ENCODE results near the gene CEP350.

CEP350 gene, protein sequence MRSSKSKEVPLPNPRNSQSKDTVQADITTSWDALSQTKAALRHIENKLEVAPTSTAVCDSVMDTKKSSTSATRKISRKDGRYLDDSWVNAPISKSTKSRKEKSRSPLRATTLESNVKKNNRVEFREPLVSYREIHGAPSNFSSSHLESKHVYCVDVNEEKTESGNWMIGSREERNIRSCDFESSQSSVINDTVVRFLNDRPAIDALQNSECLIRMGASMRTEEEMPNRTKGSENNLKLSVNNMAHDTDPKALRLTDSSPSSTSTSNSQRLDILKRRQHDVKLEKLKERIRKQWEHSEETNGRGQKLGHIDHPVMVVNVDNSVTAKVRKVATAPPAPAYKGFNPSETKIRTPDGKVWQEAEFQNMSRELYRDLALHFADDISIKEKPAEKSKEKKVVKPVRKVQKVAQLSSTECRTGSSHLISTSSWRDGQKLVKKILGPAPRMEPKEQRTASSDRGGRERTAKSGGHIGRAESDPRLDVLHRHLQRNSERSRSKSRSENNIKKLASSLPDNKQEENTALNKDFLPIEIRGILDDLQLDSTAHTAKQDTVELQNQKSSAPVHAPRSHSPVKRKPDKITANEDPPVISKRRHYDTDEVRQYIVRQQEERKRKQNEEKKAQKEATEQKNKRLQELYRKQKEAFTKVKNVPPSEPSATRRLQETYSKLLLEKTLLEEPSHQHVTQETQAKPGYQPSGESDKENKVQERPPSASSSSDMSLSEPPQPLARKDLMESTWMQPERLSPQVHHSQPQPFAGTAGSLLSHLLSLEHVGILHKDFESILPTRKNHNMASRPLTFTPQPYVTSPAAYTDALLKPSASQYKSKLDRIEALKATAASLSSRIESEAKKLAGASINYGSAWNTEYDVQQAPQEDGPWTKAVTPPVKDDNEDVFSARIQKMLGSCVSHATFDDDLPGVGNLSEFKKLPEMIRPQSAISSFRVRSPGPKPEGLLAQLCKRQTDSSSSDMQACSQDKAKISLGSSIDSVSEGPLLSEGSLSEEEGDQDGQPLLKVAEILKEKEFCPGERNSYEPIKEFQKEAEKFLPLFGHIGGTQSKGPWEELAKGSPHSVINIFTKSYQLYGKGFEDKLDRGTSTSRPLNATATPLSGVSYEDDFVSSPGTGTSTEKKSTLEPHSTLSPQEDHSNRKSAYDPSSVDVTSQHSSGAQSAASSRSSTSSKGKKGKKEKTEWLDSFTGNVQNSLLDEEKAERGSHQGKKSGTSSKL (N-terminal part only)

DNA sequence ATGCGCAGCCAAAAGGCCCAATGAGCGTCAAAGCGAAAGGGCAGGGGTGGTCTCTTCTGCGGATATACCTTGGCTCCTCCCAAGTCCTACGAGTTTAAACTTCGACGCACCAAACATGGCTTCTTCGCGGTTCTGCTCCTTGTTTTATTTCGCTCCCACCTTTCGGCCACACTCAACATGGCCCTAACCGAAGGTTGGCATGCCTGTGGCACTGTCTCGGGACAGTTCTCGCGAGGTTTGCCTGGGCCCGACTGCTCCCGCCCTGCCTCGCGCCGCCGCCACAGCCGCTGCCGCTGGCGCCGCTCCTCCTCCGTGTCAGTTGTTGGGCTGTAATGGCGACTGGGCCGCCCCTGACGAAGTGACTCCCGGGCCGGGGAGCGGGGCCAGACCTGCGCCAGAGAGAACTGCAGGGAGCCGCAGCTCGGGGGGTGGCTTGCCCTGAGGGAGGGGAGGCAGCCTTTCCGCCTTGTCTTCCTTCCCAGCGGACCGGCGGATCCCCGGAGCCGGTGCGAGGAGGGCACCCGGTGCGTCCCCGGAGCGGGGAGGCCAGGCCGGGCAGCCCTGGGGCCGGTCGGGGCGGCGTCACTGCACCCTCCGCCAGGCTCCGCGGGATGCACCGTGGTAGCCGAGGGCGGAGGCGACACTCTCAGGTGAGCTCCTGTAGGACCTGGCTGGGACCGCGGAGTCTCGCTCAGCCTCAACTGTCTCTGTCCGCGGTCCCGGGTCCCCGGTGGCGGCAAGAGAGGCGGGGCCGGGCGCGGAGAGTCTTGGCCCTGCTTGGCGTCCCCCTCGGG lies at the start of gene CEP350:
Gene CEP350, plus strand, starts transcription at position 318 of the 794 bp plus-strand sequence. CDS start 31,372 bp downstream, outside the sequence.
- peak; percentile 82 for DNase-seq (ENCODE audit: low read depth)

DNA sequence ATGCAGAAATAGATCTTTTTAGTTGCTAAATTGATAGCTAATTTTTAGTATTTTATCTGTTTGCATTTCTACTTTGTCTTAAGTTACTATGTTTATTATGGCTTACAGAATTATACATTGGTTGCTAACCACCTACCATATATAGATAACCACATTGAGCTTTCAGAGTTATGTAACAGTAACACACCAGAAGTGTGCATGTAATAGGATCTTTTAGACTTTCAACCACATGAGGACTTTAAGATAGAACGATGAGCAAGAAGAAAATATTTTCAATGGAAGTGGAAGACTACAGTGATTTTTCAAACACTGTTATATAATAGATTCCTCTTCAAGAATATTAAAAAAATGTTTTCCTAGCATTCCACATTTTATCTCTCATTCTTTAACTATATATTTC lies 43.7 kb upstream of the CEP350 start:
- no peak for DNase-seq (ENCODE audit: low read depth)

DNA sequence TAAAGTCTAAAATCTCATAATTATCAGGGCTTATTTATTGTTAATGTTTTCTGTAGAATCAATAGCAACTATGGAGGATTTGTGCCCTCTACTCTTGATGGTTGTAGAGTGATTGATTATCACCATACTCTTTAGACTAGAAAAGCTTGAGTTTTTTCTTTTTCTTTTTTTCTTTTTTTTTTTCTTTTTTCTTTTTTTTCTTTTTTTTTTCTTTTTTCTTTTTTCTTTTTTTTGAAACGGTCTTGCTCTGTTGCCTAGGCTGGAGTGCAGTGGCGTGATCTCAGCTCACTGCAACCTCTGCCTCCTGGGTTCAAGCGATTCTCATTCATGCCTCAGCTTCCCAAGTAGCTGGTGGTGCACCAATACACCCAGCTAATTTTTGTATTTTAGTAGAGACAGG lies 42.8 kb upstream of the CEP350 start:
- no peak for DNase-seq (ENCODE audit: low read depth)

DNA sequence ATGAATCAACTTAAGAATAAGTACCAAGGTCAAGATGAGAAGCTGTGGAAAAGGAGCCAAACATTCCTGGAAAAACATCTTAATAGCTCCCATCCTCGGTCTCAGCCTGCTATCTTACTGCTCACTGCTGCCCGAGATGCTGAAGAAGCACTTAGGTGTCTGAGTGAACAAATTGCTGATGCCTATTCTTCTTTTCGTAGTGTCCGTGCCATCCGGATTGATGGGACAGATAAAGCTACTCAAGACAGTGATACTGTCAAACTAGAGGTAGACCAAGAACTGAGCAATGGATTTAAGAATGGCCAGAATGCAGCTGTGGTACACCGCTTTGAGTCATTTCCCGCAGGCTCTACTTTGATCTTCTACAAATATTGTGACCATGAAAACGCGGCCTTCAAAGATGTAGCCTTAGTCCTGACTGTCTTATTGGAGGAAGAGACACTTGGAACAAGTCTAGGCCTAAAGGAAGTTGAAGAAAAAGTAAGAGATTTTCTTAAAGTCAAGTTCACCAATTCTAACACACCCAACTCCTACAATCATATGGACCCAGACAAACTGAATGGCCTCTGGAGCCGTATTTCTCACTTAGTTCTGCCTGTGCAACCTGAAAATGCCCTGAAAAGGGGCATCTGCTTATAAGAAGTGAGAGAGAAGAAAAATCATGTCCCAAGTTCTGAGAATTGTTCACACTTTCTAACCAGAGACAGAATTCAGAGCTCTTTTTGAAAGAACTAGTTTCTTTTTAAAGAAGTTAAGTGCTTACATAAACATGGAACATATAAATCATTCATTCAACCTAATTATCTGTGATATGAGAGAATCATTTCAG lies 36.8 kb upstream of the CEP350 start:
- no peak for DNase-seq (ENCODE audit: low read depth)

DNA sequence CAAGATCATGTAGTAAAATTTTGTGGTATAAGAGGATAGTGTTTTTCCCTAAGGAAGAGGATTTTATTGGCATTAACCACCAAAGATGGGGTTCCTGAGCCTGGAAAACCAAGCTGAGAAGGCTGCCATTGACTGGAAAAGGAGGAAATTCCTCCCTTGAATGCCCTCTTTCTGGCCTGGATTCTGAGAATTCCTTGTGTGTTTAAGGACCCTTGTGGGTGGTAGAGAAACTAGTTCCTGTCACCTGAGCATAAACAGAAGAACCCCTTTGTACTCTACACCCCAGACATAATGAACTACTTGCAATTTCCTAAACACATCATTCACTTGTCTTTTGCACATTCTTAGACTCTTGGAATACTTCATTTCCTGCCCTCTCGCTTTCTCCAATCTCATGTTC lies 33.1 kb upstream of the CEP350 start:
- no peak for DNase-seq (ENCODE audit: low read depth)

DNA sequence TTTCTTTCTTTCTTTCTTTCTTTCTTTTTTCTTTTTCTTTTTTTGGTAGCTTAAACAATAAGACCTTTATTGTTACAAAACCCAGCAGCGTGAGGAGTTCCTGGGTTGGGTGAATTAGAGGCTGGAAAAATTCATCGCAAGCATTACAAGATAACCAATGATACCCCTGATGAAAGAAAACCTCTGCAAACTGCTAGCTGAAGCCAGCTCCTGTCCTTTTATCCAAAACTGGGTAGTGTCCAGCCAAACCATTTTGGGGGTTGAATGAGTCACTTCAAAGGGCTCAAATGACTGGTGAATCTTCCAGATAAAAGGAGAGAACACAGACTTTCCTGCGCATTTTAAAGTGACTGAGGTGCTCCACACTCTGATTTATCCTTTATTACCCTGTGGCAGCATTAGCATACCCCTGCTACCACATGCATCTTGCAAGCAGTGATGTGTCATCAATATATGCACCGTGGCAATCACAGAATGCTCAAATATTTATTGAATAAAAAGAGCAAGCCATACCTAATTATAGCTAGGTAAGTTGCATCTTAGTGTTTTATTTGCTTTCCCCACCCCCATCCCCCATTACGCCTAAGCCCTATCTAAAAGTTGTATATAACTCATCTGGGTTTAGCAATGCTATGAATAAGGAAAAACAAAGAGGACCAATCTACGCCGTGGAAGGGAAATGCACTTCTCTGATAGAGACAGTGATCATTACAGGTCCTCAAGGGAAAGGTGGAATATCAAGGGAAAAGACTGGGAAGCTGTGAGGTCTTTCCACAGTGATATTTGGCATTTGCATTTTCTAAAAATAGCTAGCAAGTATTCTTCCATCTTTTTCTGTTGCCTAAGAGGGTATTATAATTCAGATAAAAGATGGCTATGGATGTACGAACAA lies 32.4 kb upstream of the CEP350 start:
- DNase-seq (ENCODE audit: low read depth) = no peak

DNA sequence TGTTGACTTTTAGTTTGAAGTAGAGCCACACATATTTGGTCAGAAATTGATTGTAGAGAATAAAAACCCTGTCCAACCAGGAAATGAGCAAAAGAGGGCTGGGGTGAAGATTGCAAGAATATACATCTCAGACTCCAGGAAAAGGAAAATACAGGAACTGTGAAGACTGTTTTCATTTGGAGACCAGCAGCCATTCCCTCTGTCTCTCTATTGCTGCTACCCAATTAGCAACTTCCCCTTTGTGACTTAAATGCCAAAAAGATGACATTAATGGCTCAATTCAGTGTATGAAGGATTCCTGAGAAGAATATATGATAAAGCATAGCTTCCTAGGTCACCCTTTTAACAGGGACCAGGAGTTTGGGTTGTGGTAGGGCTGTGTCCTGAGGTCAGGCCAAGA lies 31.6 kb upstream of the CEP350 start:
- no peak for DNase-seq (ENCODE audit: low read depth)

DNA sequence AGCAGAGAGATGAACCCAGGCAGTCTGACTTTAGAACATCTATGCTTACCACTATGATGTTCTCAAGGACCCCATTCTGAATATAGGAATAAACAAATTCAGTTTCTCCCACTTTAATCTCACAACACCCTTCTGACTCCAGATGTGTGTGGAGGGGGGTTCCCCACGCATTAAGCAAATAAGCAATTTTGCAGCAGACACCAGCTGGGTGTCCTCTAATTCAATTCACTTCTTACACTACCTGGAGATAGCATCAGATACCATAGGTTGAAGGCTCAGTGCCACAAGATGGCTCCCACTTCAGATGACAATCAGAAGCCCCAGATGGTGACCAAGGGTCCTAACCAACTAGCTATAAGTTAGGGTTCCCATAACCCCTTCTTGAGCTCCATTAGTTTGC lies 30.3 kb upstream of the CEP350 start:
- DNase-seq (ENCODE audit: low read depth) = no peak

DNA sequence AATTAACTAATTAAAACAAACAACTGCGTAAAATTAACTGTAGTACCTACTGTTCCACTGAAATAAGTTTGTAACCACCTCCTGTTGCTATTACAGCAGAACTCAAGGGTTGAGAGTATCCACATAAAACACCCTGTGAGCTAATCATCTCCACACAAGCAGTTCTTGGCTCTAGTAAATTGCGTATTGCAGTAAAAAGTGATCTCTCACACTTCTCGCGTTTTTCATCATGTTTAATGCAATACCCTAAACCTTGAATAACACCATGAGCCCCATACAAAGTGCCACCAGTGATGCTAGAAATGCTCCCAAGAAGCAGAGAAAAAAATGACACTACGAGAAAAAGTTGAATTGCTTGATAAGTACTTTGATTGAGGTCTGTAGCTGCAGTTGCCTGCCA lies 29.3 kb upstream of the CEP350 start:
- no peak for DNase-seq (ENCODE audit: low read depth)

DNA sequence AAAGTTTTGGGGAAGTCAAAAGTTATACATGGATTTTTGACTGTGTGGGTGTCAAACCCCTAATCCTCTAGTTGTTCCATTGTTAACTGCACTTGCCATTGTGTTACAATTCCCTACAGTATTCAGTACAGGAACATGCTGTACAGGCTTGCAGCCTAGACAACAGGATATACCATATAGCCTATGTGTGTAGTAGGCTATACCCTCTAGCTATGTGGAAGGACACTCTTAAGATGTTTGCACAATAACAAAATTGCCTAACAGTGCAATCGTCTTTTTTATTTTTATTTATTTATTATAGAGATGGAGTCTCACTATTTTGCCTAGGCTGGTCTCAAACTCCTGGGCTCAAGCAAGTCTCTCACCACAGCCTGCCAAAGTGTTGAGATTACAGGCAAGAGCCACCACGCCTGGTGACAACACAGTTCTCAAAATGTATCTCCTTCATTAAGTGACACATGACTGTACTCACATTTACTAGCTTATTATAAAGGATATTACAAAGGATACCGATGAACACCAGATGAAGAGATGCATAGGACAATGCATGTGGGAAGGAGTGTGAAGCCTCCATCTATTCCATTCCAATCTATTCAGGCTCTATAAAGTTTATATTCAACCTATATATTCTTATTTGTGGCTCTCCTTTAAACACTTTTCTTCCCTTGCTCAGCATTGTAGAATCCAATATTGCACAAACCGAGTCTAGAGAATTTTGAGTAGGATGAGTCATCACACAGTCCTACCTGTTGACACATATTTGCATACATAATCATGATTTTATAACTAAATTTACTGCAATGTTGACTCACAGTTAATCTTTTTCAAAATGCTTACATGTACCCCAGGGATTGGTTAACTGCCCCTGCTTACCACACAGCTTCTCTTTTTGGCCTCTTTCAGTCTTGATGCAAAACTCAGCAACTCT lies 28.4 kb upstream of the CEP350 start:
- DNase-seq (ENCODE audit: low read depth) = no peak

DNA sequence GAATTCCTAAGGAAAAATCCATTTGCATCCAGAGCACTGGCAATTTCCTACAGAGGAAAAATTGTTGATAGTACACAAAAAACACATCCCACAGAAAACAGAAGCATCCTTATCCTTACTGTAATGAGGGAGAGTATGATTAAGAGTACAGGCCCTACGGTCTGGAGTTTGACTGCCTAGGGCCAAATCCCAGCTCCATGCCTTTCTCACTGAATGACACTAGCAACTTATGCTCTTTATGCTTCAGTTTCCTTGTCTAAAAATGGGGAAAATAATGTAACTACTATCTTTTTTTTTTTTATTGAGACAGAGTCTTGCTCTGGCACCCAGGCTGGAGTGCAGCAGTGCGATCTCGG lies 27.8 kb upstream of the CEP350 start:
- DNase-seq (ENCODE audit: low read depth) = no peak

DNA sequence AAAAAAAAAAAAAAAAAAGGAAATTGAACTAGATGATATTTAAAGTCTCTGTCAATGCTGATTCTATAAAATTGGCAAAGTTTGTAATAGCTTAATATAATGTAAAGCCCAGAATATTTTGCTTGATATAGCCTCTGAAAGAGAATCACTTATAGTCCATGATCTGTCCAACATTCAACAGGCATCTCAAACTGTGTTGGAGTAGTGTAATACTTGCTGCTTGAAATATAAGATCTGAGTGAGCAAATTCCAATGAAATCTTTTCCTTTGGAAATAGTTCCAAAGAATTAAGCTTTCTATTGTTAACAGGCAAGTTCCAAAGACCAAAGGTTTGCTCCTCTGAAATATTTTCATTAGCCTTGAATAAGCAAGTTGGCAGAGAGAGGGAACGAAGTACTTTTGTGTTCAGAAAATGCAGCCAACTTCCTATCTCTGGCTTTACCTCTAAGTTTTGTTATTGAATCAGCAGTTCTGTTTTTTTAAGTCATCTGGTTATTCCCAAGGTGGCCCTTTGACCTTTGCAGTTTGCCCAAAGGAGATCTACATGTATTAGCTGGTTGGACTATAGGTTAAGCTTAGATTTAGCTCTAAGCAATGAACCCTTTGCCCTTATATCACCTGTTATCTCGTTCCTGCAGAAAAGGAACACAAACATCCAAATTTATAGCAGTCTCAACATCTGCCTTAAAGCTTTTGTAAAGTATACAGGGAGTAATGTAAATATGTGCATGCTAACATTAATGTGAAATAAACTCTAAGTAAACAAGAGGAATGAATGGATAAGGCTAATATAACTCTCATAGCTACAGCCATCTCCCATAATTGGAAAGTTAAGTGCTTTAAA lies 24.4 kb upstream of the CEP350 start:
- no peak for DNase-seq (ENCODE audit: low read depth)

DNA sequence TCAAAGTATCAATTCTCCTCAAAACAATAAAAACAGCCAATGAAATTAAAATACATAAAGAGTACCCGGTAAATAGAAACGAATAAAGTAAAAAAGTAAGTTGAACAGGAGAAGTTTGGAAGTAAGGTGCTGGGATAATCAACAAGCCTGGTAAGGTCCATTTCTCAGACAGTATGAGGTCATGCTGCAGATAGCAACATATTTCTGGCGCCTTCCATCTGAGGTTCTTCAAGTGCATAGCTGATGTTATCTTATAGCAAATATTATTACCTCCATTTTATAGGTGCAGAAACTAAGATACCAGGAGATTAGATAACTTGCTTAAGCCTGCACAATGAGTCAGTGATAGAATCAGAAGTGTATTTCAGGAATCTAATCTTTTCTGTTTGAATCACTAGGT lies 23.7 kb upstream of the CEP350 start:
- no peak for DNase-seq (ENCODE audit: low read depth)

DNA sequence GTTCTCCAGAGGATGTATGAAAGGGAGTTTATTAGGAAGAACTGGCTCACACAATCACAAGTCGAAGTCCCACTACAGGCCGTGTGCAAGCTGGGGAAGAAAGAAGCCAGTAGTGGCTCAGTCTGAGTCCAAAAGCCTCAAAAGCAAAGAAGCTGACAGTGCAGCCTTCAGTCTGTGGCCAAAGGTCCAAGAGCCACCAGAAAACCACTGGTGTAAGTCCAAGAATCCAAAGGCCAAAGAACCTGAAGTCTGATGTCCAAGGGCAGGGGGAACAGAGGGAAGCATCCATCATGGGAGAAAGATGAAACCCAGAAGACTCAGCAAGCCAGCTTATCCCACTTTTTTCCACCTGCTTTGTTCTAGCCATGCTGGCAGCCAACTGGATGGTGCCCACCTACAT lies 21.4 kb upstream of the CEP350 start:
- no peak for DNase-seq (ENCODE audit: low read depth)

DNA sequence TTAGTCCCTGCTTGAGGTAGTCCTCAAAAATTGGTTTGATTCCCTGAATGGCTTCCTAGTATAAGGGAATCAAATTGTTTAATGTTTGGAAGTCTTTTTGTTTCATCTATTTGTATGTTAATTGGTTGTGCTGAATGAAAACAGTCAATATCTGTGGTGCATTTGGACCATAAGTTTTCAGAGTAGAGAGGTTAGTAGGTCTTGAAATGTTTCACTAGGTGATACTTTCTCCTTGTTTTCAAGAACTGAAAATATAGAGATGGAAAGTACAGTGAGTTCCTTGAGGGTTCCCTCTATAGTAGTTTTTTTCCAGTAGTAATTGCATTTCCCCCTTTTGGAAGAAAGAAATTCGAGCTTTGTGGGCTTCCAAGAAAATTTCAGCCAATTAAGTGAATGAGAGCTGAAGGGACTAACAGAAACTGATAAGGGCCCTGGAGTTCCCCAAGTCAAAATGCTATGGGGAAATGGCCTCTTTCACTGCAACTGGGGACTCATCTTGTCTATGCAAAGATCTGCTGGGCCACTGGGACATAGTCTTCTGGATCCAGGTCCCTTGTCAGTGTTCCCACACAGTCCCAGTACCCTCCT lies 18.6 kb upstream of the CEP350 start:
- DNase-seq (ENCODE audit: low read depth) = no peak

DNA sequence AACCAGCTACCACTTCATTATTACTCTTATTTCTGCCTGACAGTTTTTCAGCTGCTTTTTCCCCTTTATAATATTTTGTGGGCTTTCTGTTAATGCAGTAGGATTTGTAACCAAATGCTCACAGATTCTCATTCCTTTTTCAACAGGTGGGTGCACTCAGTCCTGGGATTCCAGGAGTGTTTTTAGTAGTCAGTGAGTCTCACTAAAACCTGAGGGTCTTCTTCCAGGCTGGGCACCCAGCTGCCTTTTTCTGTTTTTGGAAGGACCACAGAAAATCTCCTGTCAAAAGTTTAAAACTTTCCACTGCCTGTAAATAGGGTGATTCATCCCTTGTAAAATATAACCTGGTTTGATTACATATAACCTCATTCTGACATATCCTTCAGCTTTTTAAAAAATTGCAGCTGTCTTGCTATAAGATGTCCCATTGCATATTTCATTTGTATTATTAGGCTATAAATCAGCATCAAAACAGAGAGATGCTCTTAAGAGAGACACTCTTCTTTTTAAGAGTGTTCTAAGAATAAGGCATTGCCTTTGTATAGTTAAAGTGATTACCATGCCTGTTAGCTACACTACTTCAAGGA lies 16.8 kb upstream of the CEP350 start:
- no peak for DNase-seq (ENCODE audit: low read depth)

DNA sequence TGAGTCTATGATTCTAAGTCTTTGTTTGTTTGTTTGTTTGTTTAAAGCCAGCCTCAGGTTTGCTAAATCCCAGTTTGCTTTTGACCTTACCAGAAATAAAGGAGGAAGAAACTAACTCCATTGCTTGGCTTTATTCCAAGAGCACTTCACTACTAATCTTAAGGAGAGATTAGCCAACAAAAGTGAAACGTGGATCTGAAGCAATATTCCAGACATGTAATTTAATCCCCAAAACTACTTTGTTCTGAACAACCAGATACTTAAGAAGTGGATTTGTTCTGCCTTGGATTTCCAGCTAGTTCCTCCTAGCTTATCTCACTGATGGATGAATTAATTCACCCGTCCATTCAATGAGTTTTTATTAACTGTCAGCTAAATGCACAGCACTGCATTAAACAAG lies 15.9 kb upstream of the CEP350 start:
- no peak for DNase-seq (ENCODE audit: low read depth)

Measured in stimulated activated CD8-positive, alpha-beta memory T cell treated with anti-CD3 and anti-CD28 coated beads, Interleukin-15, amount 100 ng/mL, for 24 hours (primary cell).